Fibroblast of skin of right quadriceps (primary cell): ENCODE results near the gene RWDD1.
A peak's percentile ranks its signal among the peaks of the same experiment; 100 is the strongest.

Source experiments
- DNase-seq: peaks from one replicate; pipeline ENCODE4 v3.0.0-alpha.2; 2013

The RWDD1 gene

GRCh38 chr6:116615937-116616736 is 44.8 kb downstream of the RWDD1 start, which contains the start of gene RSPH4A:
TSS of gene RSPH4A (plus strand) at chr6:116616479. CDS start at chr6:116616624, 145 bp downstream.
- peak; percentile 94 for DNase-seq

- DNase-seq, result no peak
Observed at GRCh38 chr6:116616737-116617053, 45.4 kb downstream of the RWDD1 start.

- DNase-seq, result no peak
Observed at GRCh38 chr6:116624036-116624805, 52.9 kb downstream of the RWDD1 start.

GRCh38 chr6:116625872-116626271 is 54.6 kb downstream of the RWDD1 start:
- DNase-seq, result no peak

- DNase-seq, result no peak
Observed at GRCh38 chr6:116629563-116629981, 58.3 kb downstream of the RWDD1 start.

GRCh38 chr6:116631379-116631990 is 60.2 kb downstream of the RWDD1 start:
- no peak for DNase-seq

GRCh38 chr6:116633685-116634084 is 62.4 kb downstream of the RWDD1 start:
- DNase-seq, result no peak
